SU-DHL-6 (cell line): ENCODE measurements around the gene SIGLEC1.

Source experiments
- H2AFZ ChIP-seq: fragments of 200-600 bp; sonication (generic); 2 replicates; pipeline ENCODE4 v1.6.1; 2014; ENCODE audit warnings: low read depth, mild to moderate bottlenecking, moderate library complexity, mixed read lengths, antibody characterized with exemption, low read length; ENCODE audit not compliant: severe bottlenecking
- H3F3A ChIP-seq: fragments of 200-600 bp; shearing (Covaris generic); 2 replicates; pipeline ENCODE4 v1.6.0; 2016; ENCODE audit warnings: antibody characterized with exemption, mild to moderate bottlenecking; ENCODE audit not compliant: insufficient read depth
- H3K27ac ChIP-seq: fragments of 200-600 bp; sonication (generic); 2 replicates; pipeline ENCODE4 v1.5.1; 2016; ENCODE audit warnings: low read depth, mild to moderate bottlenecking, low read length, moderate library complexity, mixed read lengths
- H3K27me3 ChIP-seq: fragments of 200-600 bp; sonication (generic), shearing (Covaris generic); 2 replicates; pipeline ENCODE4 v1.6.0; 2014; ENCODE audit warnings: mild to moderate bottlenecking, low read length
- H3K36me3 ChIP-seq: fragments of 200-600 bp; sonication (generic); 2 replicates; pipeline ENCODE4 v1.6.1; 2014; ENCODE audit warnings: mild to moderate bottlenecking, low read length, mixed read lengths
- H3K4me2 ChIP-seq: fragments of 300-600, 200-600 bp; shearing (Covaris generic), sonication (generic); 2 replicates; pipeline ENCODE4 v1.6.0; 2014; ENCODE audit warnings: low read length, low read depth, mild to moderate bottlenecking; ENCODE audit not compliant: poor library complexity, severe bottlenecking
- H3K4me3 ChIP-seq: fragments of 200-600 bp; sonication (generic); 2 replicates; pipeline ENCODE4 v1.5.1; 2014; ENCODE audit warnings: antibody characterized with exemption, low read length, mild to moderate bottlenecking, mixed read lengths; ENCODE audit not compliant: insufficient read depth, poor library complexity, severe bottlenecking
- H3K79me2 ChIP-seq: fragments of 200-600 bp; sonication (generic); 2 replicates; pipeline ENCODE4 v1.6.1; 2014; ENCODE audit warnings: mild to moderate bottlenecking, low read length, moderate library complexity; ENCODE audit not compliant: insufficient read depth
- H3K9ac ChIP-seq: fragments of 200-600 bp; sonication (generic); 2 replicates; pipeline ENCODE4 v1.7.0; 2014; ENCODE audit warnings: mild to moderate bottlenecking, low read length
- H3K9me2 ChIP-seq: fragments of 200-600 bp; sonication (generic); replicated peaks from 2 replicates; pipeline ENCODE4 v1.6.1; 2014; ENCODE audit warnings: low read length; ENCODE audit not compliant: insufficient read depth
- H3K9me3 ChIP-seq: fragments of 200-600 bp; sonication (generic); 2 replicates; pipeline ENCODE4 v1.6.1; 2014; ENCODE audit warnings: low read length, mixed read lengths; ENCODE audit not compliant: insufficient read depth
- H4K20me1 ChIP-seq: fragments of 200-600 bp; sonication (generic); 2 replicates; pipeline ENCODE4 v1.6.1; 2014; ENCODE audit warnings: low read depth, mild to moderate bottlenecking, antibody characterized with exemption, low read length, moderate library complexity, mixed read lengths
- CTCF ChIP-seq: fragments of 200-600 bp; sonication (generic); IDR thresholded peaks from one replicate; pipeline ENCODE4 v1.5.1; 2017; ENCODE audit warnings: antibody characterized with exemption, mild to moderate bottlenecking, low read length, moderate library complexity; ENCODE audit not compliant: insufficient read depth, poor library complexity, severe bottlenecking
- EZH2phosphoT487 ChIP-seq: fragments of 200-600 bp; sonication (generic), shearing (Covaris generic); conservative IDR thresholded peaks from 2 replicates; pipeline ENCODE4 v1.6.1; 2018; ENCODE audit warnings: mild to moderate bottlenecking, antibody characterized with exemption, low read length, moderate library complexity, mixed read lengths

The SIGLEC1 gene

GRCh38 chr20:3734111-3734843 lies 21.9 kb upstream of the SIGLEC1 start:
- H3K9ac ChIP-seq: no peak overlapping the region
- no peaks in the 10 kb centered on the region for H3K9me3 ChIP-seq
- H2AFZ ChIP-seq: no peak overlapping the region
- H3F3A ChIP-seq: no peaks in the 10 kb centered on the region
- H3K36me3 ChIP-seq: no peaks in the 10 kb centered on the region
- no peaks in the 10 kb centered on the region for H3K9me2 ChIP-seq
- H3K4me3 ChIP-seq: no peak overlapping the region
- H3K27ac ChIP-seq: no peak overlapping the region
- H3K27me3 ChIP-seq: no peaks in the 10 kb centered on the region
- no peak overlapping the region for H3K4me2 ChIP-seq
- TF ChIP-seq EZH2phosphoT487 (no peak), CTCF (no peak)
- no peaks in the 10 kb centered on the region for H4K20me1 ChIP-seq
- H3K79me2 ChIP-seq: no peaks in the 10 kb centered on the region

- Histone ChIP-seq H3K27ac (no peak overlapping the region), H3K36me3 (no peaks in the 10 kb centered on the region), H3K9me3 (no peaks in the 10 kb centered on the region), H3K9me2 (no peaks in the 10 kb centered on the region), H4K20me1 (no peaks in the 10 kb centered on the region), H3K27me3 (no peaks in the 10 kb centered on the region), H3K9ac (no peak overlapping the region), H3F3A (no peaks in the 10 kb centered on the region), H3K79me2 (no peaks in the 10 kb centered on the region), H3K4me2 (no peak overlapping the region), H3K4me3 (no peak overlapping the region), H2AFZ (no peak overlapping the region)
- TF ChIP-seq CTCF (no peak), EZH2phosphoT487 (no peak)
Observed at GRCh38 chr20:3733119-3733995, 21.0 kb upstream of the SIGLEC1 start.

GRCh38 chr20:3732327-3733118 lies 20.1 kb upstream of the SIGLEC1 start, which contains the start of gene HSPA12B:
Gene HSPA12B (plus strand): TSS chr20:3732685. CDS start chr20:3738675, 5,990 bp downstream.
- Histone ChIP-seq H3K9ac (no peak within 1 kb of the TSS), H3K9me2 (no peaks in the 10 kb centered on the region), H3F3A (no peaks in the 10 kb centered on the region), H3K36me3 (no peaks in the 10 kb centered on the region), H3K27ac (no peak within 1 kb of the TSS), H3K79me2 (no peaks in the 10 kb centered on the region), H3K9me3 (no peaks in the 10 kb centered on the region), H4K20me1 (no peaks in the 10 kb centered on the region), H2AFZ (no peak within 1 kb of the TSS), H3K4me2 (no peak within 1 kb of the TSS), H3K27me3 (no peaks in the 10 kb centered on the region), H3K4me3 (no peak within 1 kb of the TSS)
- TF ChIP-seq CTCF (no peak), EZH2phosphoT487 (no peak)
